Cardiac fibroblast (primary cell): ENCODE data around the gene TIGIT.

Source experiments
- DNase-seq, 2 donors: peaks; one replicate each; pipeline versions ENCODE4 v3.0.0 to v3.0.0-alpha.2; 2010; ENCODE audit warnings: low read depth in 2 of 2
- H3K4me3 ChIP-seq, 2 donors: replicated peaks in 1 of 2; 1 replicate in 1 of 2; 2 replicates in 1 of 2; pipeline ENCODE4 v1.5.1; 2011; ENCODE audit warnings: low read depth in 2 of 2, low read length in 2 of 2, mild to moderate bottlenecking in 2 of 2, moderate library complexity in 1 of 2
- TF ChIP-seq, protein P1 (sequence below): IDR thresholded peaks from one replicate; pipeline ENCODE4 v1.5.1; 2011; ENCODE audit warnings: low read depth, mild to moderate bottlenecking, low read length, inconsistent platforms

TIGIT gene

DNA sequence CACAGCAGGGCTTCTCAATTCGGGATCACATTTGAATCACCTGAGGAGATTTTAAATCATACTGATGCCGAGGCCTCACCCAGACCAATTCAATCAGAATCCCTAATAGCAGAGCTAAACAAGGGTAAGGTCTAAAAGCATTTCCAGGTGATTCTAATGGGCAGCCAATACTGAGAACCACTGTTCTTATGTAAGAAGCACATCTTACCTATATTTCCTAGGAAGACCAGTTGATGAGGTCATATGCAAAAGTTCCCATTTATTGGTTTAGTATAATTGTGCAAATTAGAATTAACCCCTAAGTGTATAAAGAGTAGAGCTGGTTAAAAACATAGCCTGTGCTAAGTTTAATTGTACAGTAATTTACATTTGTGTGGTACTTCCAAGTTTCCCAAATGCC lies 2.1 kb downstream of the TIGIT start:
- DNase-seq = no peak
- H3K4me3 ChIP-seq = no peak overlapping the region
- TF ChIP-seq, protein P1, sequence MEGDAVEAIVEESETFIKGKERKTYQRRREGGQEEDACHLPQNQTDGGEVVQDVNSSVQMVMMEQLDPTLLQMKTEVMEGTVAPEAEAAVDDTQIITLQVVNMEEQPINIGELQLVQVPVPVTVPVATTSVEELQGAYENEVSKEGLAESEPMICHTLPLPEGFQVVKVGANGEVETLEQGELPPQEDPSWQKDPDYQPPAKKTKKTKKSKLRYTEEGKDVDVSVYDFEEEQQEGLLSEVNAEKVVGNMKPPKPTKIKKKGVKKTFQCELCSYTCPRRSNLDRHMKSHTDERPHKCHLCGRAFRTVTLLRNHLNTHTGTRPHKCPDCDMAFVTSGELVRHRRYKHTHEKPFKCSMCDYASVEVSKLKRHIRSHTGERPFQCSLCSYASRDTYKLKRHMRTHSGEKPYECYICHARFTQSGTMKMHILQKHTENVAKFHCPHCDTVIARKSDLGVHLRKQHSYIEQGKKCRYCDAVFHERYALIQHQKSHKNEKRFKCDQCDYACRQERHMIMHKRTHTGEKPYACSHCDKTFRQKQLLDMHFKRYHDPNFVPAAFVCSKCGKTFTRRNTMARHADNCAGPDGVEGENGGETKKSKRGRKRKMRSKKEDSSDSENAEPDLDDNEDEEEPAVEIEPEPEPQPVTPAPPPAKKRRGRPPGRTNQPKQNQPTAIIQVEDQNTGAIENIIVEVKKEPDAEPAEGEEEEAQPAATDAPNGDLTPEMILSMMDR = no peak

GRCh38 chr3:114299421-114299820 lies 5.6 kb downstream of the TIGIT start:
- TF ChIP-seq, protein P1 = peak; percentile 62
- H3K4me3 ChIP-seq = no peak overlapping the region
- DNase-seq = peak; percentile 18 to 39

DNA sequence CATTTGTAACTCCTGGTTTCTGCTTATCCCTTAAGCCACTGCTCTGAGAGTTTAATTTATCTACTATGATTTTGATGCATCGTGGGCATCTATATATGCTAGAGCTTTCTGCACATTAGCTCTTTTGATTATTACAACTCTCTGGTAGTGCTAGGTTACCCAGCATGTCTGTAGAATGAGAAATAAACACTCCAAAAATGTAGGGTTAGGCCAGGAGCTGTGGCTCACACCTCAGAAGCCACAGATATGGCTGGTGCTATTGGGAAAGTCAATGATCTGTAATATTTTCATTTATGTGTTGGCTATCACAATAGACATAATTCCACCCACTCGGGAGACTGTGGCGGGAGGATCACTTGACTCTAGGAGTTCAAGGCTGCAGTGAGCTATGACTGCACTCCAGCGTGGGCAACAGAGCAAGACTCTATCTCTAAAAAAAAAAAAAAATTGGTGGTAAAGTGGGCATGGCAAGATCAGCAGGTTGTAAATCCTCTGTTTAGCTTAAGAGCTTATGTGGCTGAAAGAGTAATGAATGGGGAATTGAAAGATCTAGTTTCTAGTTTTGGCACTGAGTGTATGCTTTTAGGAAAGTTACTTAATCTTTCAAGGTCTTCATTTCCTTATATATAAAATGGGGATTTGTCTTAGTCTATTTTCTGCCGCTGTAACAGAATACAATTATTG lies 6.3 kb downstream of the TIGIT start:
- TF ChIP-seq, protein P1 = no peak
- H3K4me3 ChIP-seq = no peak overlapping the region
- DNase-seq = no peak

GRCh38 chr3:114307222-114307830 lies 13.5 kb downstream of the TIGIT start:
- H3K4me3 ChIP-seq = no peak overlapping the region
- DNase-seq = no peak
- TF ChIP-seq, protein P1 = no peak

GRCh38 chr3:114307832-114308231 lies 14.0 kb downstream of the TIGIT start:
- TF ChIP-seq, protein P1 = no peak
- DNase-seq = no peak
- no peak overlapping the region for H3K4me3 ChIP-seq

- TF ChIP-seq, protein P1 = no peak
- no peak overlapping the region for H3K4me3 ChIP-seq
- no peak for DNase-seq
These were observed 14.5 kb downstream of the TIGIT start for GRCh38 chr3:114308377-114308776.
